PC-9 (cell line): ENCODE results near the gene LRMDA. TPM values are rescaled to one million over a fixed set of nuclear protein-coding genes. Genes with fewer than 3 reads are reported as not detected.

Source experiments
- BruUV-seq: library from RNA; stranded (reverse); fragments of 400-500 nt; replicated peaks from 2 replicates; lab custom pipeline; 2021; lab: Mats Ljungman, UMichigan
- CTCF ChIA-PET: fragments of 300-600 bp; sonication (Branson Sonifier 250); formaldehyde crosslinking; loops from one replicate; lab custom pipeline; 2022; ENCODE audit warnings: antibody characterized with exemption; lab: Charles Lee
- POLR2A ChIA-PET: fragments of 300-600 bp; sonication (Branson Sonifier 250); formaldehyde crosslinking; loops from one replicate; lab custom pipeline; 2022; ENCODE audit warnings: antibody characterized with exemption; ENCODE audit not compliant: unreplicated experiment; lab: Charles Lee
- DNase-seq, 2 experiments: peaks; one replicate each; pipeline versions ENCODE4 v3.0.0 to v3.0.0-alpha.2; 2015 to 2022; ENCODE audit warnings: mixed read lengths in 1 of 2
- H2AFZ ChIP-seq: fragments of 200-600 bp; sonication (generic); 2 replicates; pipeline ENCODE4 v1.8.1; 2017; ENCODE audit warnings: antibody characterized with exemption
- H3F3A ChIP-seq: fragments of 200-600 bp; sonication (generic); 2 replicates; pipeline ENCODE4 v1.8.1; 2017; ENCODE audit warnings: antibody characterized with exemption, mild to moderate bottlenecking, low read depth; ENCODE audit not compliant: insufficient read depth
- H3K27ac ChIP-seq: fragments of 200-600 bp; sonication (generic); 2 replicates; pipeline ENCODE4 v1.6.1; 2016; ENCODE audit warnings: mixed run types
- H3K27me3 ChIP-seq: fragments of 200-600 bp; sonication (generic); 2 replicates; pipeline ENCODE4 v1.6.1; 2016; ENCODE audit warnings: low read depth, mixed run types; ENCODE audit not compliant: insufficient read depth
- H3K36me3 ChIP-seq: fragments of 200-600 bp; sonication (generic); 2 replicates; pipeline ENCODE4 v1.6.1; 2016; ENCODE audit warnings: low read depth, mixed run types
- H3K4me1 ChIP-seq: fragments of 200-600 bp; sonication (generic); replicated peaks from 2 replicates; pipeline ENCODE4 v1.6.1; 2016; ENCODE audit warnings: mixed run types; ENCODE audit not compliant: insufficient read depth
- H3K4me2 ChIP-seq: fragments of 200-600 bp; sonication (generic); 2 replicates; pipeline ENCODE4 v1.6.1; 2017; ENCODE audit warnings: mixed run types
- H3K4me3 ChIP-seq: fragments of 200-600 bp; sonication (generic); 2 replicates; pipeline ENCODE4 v1.6.1; 2016; ENCODE audit warnings: mixed run types
- H3K79me2 ChIP-seq: fragments of 200-600 bp; sonication (generic); 2 replicates; pipeline ENCODE4 v1.6.1; 2017; ENCODE audit warnings: low read depth, mixed run types
- H3K9me2 ChIP-seq: fragments of 200-600 bp; sonication (generic); 2 replicates; pipeline ENCODE4 v1.8.1; 2017; ENCODE audit warnings: mild to moderate bottlenecking; ENCODE audit not compliant: insufficient read depth
- H3K9me3 ChIP-seq: fragments of 200-600 bp; sonication (generic); 2 replicates; pipeline ENCODE4 v1.8.1; 2016; ENCODE audit warnings: low read depth; ENCODE audit not compliant: insufficient read depth
- H4K20me1 ChIP-seq: fragments of 200-600 bp; sonication (generic); 2 replicates; pipeline ENCODE4 v1.8.1; 2017; ENCODE audit not compliant: insufficient read depth
- CTCF ChIP-seq: fragments of 200-600 bp; sonication (generic); conservative IDR thresholded peaks from 2 replicates; pipeline ENCODE4 v1.6.1; 2017; ENCODE audit warnings: mixed run types, antibody characterized with exemption, mild to moderate bottlenecking, moderate library complexity
- EZH2 ChIP-seq: fragments of 200-600 bp; sonication (generic); IDR thresholded peaks from 2 replicates; pipeline ENCODE4 v1.8.0; 2017; ENCODE audit warnings: antibody characterized with exemption, low read depth
- intact Hi-C: fragments of 100-400 bp; cut with micrococcal nuclease; formaldehyde crosslinking; loops from one replicate; pipeline ENCODE4 v1.10.0; 2022; ENCODE audit not compliant: unreplicated experiment
- total RNA-seq: library from RNA; stranded (reverse); gene quantifications from 2 replicates; pipeline ENCODE4 v1.2.3, GENCODE V29; 2021

LRMDA gene
- total RNA-seq, 1 experiment from 2014 or later, result not detected

DNA sequence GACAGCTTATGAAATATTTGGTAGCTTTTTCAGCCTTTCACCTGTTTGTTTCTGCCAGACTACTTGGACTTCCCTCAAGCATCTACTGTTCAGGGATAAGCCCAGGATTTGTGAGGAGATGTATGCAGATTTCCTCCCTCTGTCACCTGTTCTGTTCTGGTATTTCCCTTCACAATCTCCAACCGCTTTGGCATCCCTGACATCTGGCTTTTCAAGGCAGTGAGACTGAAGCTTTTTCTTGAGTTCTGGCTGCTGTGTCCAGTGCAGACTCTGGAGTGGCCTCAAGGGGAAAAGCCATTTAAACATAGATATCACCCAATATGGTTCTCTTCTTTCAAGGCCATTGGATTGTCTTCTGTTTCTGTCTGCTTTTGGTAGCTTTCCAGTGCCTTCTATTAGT is 369.7 kb downstream of the LRMDA start:
- DNase-seq, result no peak
- H3K36me3 ChIP-seq, result no peaks in the 10 kb centered on the region
- no peaks in the 10 kb centered on the region for H3F3A ChIP-seq
- ChIA-PET CTCF (no interaction called here), POLR2A (interaction anchor here (0.6 kb wide), 1 partner anchor 445 kb away, joined by 9 read pairs; no protein-coding TSS in a partner anchor)
- H3K79me2 ChIP-seq, result no peaks in the 10 kb centered on the region
- no peaks in the 10 kb centered on the region for H3K27me3 ChIP-seq
- H4K20me1 ChIP-seq, result no peaks in the 10 kb centered on the region
- H3K4me3 ChIP-seq, result no peak overlapping the region
- H3K27ac ChIP-seq, result no peak overlapping the region
- H3K9me3 ChIP-seq, result no peaks in the 10 kb centered on the region
- H2AFZ ChIP-seq, result no peak overlapping the region
- no peak for TF ChIP-seq CTCF
- no peak for TF ChIP-seq EZH2
- H3K4me1 ChIP-seq, result no peaks in the 10 kb centered on the region
- H3K4me2 ChIP-seq, result no peak overlapping the region
- intact Hi-C loops, result no loop called here
- no peaks in the 10 kb centered on the region for H3K9me2 ChIP-seq
- BruUV-seq, result no TSS peak

GRCh38 chr10:75801661-75802060 is 370.2 kb downstream of the LRMDA start:
- Histone ChIP-seq H3K27me3 (no peaks in the 10 kb centered on the region), H3K79me2 (no peaks in the 10 kb centered on the region), H3K9me2 (no peaks in the 10 kb centered on the region), H3K9me3 (no peaks in the 10 kb centered on the region), H3F3A (no peaks in the 10 kb centered on the region), H3K36me3 (no peaks in the 10 kb centered on the region), H3K4me1 (no peaks in the 10 kb centered on the region), H3K27ac (no peak overlapping the region), H3K4me3 (no peak overlapping the region), H3K4me2 (no peak overlapping the region), H2AFZ (no peak overlapping the region), H4K20me1 (no peaks in the 10 kb centered on the region)
- BruUV-seq, result no TSS peak
- no peak for DNase-seq
- intact Hi-C loops, result no loop called here
- ChIA-PET POLR2A (interaction anchor here (0.6 kb wide), 1 partner anchor 446 kb away, joined by 9 read pairs; no protein-coding TSS in a partner anchor), CTCF (no interaction called here)
- no peak for TF ChIP-seq CTCF
- no peak for TF ChIP-seq EZH2

GRCh38 chr10:75803121-75803520 is 371.7 kb downstream of the LRMDA start:
- H2AFZ ChIP-seq, result no peak overlapping the region
- no peaks in the 10 kb centered on the region for H3F3A ChIP-seq
- no peak for DNase-seq
- H3K9me2 ChIP-seq, result no peaks in the 10 kb centered on the region
- no peaks in the 10 kb centered on the region for H3K79me2 ChIP-seq
- POLR2A ChIA-PET, result no interaction called here
- H3K4me3 ChIP-seq, result no peak overlapping the region
- intact Hi-C loops, result no loop called here
- no TSS peak for BruUV-seq
- H3K9me3 ChIP-seq, result no peaks in the 10 kb centered on the region
- H4K20me1 ChIP-seq, result no peaks in the 10 kb centered on the region
- no peaks in the 10 kb centered on the region for H3K4me1 ChIP-seq
- H3K27me3 ChIP-seq, result no peaks in the 10 kb centered on the region
- no peak overlapping the region for H3K4me2 ChIP-seq
- H3K27ac ChIP-seq, result no peak overlapping the region
- TF ChIP-seq CTCF (no peak), EZH2 (no peak)
- CTCF ChIA-PET, result no interaction called here
- no peaks in the 10 kb centered on the region for H3K36me3 ChIP-seq
